ENCODE data around the gene HSD17B4.

DNA sequence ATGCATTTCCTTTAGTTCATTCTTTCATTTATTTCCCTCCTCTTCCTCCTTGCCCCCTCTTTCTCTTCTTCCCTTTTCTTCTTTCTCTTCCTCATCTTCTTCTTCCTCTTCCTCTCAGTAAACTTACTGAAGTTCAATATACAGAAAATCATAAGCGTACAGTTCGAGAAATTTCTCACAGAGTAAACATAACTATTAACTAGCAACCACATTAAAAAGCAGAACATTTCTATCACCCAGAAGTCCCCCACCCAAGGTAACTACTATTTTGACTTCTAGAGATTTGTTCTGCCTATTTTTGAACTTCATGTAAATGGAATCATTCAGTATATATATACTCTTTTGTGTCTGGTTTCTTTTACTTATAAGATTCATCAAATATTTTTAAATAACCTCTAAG is 48.3 kb upstream of the HSD17B4 start:
- TF ChIP-seq CTCF (IDR thresholded peaks at IDR 0.05; ENCODE audit: low read depth, low read length, poor library complexity, severe bottlenecking) (no peak), EZH2phosphoT487 (IDR thresholded peaks at IDR 0.05; ENCODE audit: borderline replicate concordance, low read length) (no peak)
